HEK293 (cell line): Measurements from ENCODE around the gene IMP3.

Experiments used
- CTCF ChIA-PET: fragments of 350-600 bp; formaldehyde crosslinking; extraction: SDS; loops from one replicate; lab custom pipeline; 2021; ENCODE audit warnings: antibody characterized with exemption; lab: Yijun Ruan, JAX
- POLR2A ChIA-PET: fragments of 300-600 bp; formaldehyde crosslinking; extraction: SDS; loops from one replicate; lab custom pipeline; 2020; ENCODE audit warnings: antibody characterized with exemption, inconsistent platforms; lab: Yijun Ruan, JAX
- H3K27ac ChIP-seq: fragments of 200-500 bp; sonication (Bioruptor generic); 2 replicates; pipeline ENCODE4 v1.5.1; 2014; ENCODE audit warnings: low read depth, low read length, control low read depth, inconsistent platforms; ENCODE audit errors: extremely low read depth
- H3K36me3 ChIP-seq, 2 experiments: fragments of 200-500 bp in 1 of 2; sonication (Bioruptor generic) in 1 of 2; 1 replicate in 1 of 2; 2 replicates in 1 of 2; pipeline ENCODE4 v1.5.1; 2014 to 2017; ENCODE audit warnings: inconsistent platforms in 2 of 2, low read length in 2 of 2; ENCODE audit not compliant: control insufficient read depth in 2 of 2, insufficient read depth in 1 of 2
- H3K4me1 ChIP-seq: fragments of 200-500 bp; sonication (Bioruptor generic); 2 replicates; pipeline ENCODE4 v1.5.1; 2014; ENCODE audit warnings: mild to moderate bottlenecking, low read length, inconsistent platforms; ENCODE audit not compliant: control insufficient read depth, insufficient read depth
- H3K4me3 ChIP-seq: 2 replicates; pipeline ENCODE4 v1.5.1; 2011; ENCODE audit warnings: low read depth, mild to moderate bottlenecking, control low read depth, low read length, moderate library complexity
- H3K9me3 ChIP-seq: fragments of 200-500 bp; sonication (Bioruptor generic); 2 replicates; pipeline ENCODE4 v1.5.1; 2014; ENCODE audit warnings: low read depth, low read length, inconsistent platforms; ENCODE audit not compliant: control insufficient read depth, insufficient read depth
- KLF1 ChIP-seq: fragments of 450-650 bp; formaldehyde crosslinking; IDR thresholded peaks from 2 replicates; pipeline ENCODE4 v1.5.1; 2016; ENCODE audit warnings: missing biosample characterization, missing genetic modification characterization
- KLF10 ChIP-seq: fragments of 450-650 bp; IDR thresholded peaks from 2 replicates; pipeline ENCODE4 v1.5.1; 2018; ENCODE audit warnings: missing biosample characterization, mild to moderate bottlenecking, missing genetic modification characterization
- SCRT1 ChIP-seq: fragments of 450-650 bp; formaldehyde crosslinking; IDR thresholded peaks from 2 replicates; pipeline ENCODE4 v1.5.1; 2016; ENCODE audit warnings: missing biosample characterization, missing genetic modification characterization, borderline replicate concordance
- SP2 ChIP-seq: fragments of 450-650 bp; formaldehyde crosslinking; IDR thresholded peaks from 2 replicates; pipeline ENCODE4 v1.5.1; 2016; ENCODE audit warnings: missing biosample characterization, missing genetic modification characterization
- SP3 ChIP-seq: fragments of 450-650 bp; formaldehyde crosslinking; IDR thresholded peaks from 2 replicates; pipeline ENCODE4 v1.5.1; 2016; ENCODE audit warnings: missing biosample characterization, missing genetic modification characterization
- WT1 ChIP-seq: fragments of 450-650 bp; formaldehyde crosslinking; IDR thresholded peaks from 2 replicates; pipeline ENCODE4 v1.5.1; 2016; ENCODE audit warnings: missing biosample characterization, missing genetic modification characterization
- ZBTB7A ChIP-seq: fragments of 450-650 bp; formaldehyde crosslinking; IDR thresholded peaks from 2 replicates; pipeline ENCODE4 v1.5.1; 2016; ENCODE audit warnings: low read depth, missing biosample characterization, missing genetic modification characterization
- ZNF132 ChIP-seq: fragments of 450-650 bp; formaldehyde crosslinking; IDR thresholded peaks from 2 replicates; pipeline ENCODE4 v1.5.1; 2017; ENCODE audit warnings: missing biosample characterization, missing genetic modification characterization, borderline replicate concordance
- ZNF354C ChIP-seq: fragments of 450-650 bp; formaldehyde crosslinking; IDR thresholded peaks from 2 replicates; pipeline ENCODE4 v1.5.1; 2016; ENCODE audit warnings: missing biosample characterization, missing genetic modification characterization, low read depth, borderline replicate concordance
- ZNF596 ChIP-seq: fragments of 450-650 bp; IDR thresholded peaks from 2 replicates; pipeline ENCODE4 v1.5.0; 2018; ENCODE audit warnings: missing biosample characterization, mild to moderate bottlenecking, missing genetic modification characterization, moderate library complexity
- ZNF658 ChIP-seq: fragments of 450-650 bp; formaldehyde crosslinking; IDR thresholded peaks from 2 replicates; pipeline ENCODE4; 2016; ENCODE audit warnings: missing biosample characterization, missing genetic modification characterization
- ZNF664 ChIP-seq: fragments of 450-650 bp; formaldehyde crosslinking; IDR thresholded peaks from 2 replicates; pipeline ENCODE4 v1.5.1; 2016; ENCODE audit warnings: missing biosample characterization, missing genetic modification characterization
- TF ChIP-seq, protein P1 (sequence below): fragments of 450-650 bp; formaldehyde crosslinking; IDR thresholded peaks from 2 replicates; pipeline ENCODE4 v1.5.1; 2016; ENCODE audit warnings: missing biosample characterization, missing genetic modification characterization
- TF ChIP-seq, protein P2 (sequence below): fragments of 450-650 bp; formaldehyde crosslinking; IDR thresholded peaks from 2 replicates; pipeline ENCODE4 v1.5.1; 2017; ENCODE audit warnings: missing biosample characterization, missing genetic modification characterization
- TF ChIP-seq, protein P3 (sequence below): fragments of 450-650 bp; formaldehyde crosslinking; IDR thresholded peaks from 2 replicates; pipeline ENCODE4 v1.5.1; 2016; ENCODE audit warnings: missing biosample characterization, missing genetic modification characterization
- TF ChIP-seq, protein P4 (sequence below): fragments of 450-650 bp; formaldehyde crosslinking; IDR thresholded peaks from 2 replicates; pipeline ENCODE4 v1.5.1; 2017; ENCODE audit warnings: missing biosample characterization, missing genetic modification characterization

Gene IMP3

DNA sequence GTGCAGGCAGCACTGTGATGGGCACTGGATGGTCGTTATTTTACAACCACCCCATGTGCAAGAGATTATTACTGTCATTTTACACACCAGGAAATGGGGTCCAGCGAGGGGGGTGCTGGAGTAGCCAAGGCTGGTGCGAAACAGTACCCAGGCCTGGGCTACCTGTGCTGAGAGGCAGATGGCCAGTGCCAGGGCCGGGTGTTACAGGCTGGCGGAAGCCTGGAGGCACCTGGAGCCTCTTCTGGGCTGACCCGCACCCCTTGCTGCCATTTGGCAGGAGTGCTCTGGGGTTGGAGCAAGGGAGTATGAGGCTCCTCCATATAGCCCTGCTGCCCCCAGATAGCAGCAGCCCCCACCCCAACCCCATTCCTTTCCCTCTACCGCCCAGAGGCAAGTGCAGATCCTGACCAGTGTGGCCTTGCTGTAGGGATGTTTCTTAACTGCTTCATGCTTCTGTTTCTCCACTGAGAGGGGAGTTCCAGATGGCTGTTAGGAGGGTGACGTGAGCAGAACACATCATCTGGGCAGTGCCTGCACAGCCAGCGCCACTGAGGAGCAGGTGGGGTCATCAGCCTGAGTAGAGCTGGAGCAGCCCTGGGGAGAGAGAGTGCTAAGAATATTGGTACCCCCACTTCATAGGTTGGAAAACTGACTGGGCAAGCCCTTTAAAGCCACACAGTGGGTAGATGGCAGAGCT is 22.9 kb upstream of the IMP3 start:
- ChIA-PET POLR2A (interaction anchor here (0.6 kb wide), 1 partner anchor 23 kb away, joined by 3 read pairs; the partner anchor contains the start of gene IMP3), CTCF (interaction anchor here (1.2 kb wide), 1 partner anchor 16 kb away, joined by 5 read pairs; no protein-coding TSS in a partner anchor)
- no peaks in the 10 kb centered on the region for H3K4me1 ChIP-seq
- H3K27ac ChIP-seq, result no peak overlapping the region
- H3K4me3 ChIP-seq, result no peak overlapping the region
- no peaks in the 10 kb centered on the region for H3K9me3 ChIP-seq
- H3K36me3 ChIP-seq, result peaks cover 0 to 3% of the 10 kb centered on the region in 2 experiments; a peak in 1 of 3 replicates
- TF ChIP-seq, protein P1, sequence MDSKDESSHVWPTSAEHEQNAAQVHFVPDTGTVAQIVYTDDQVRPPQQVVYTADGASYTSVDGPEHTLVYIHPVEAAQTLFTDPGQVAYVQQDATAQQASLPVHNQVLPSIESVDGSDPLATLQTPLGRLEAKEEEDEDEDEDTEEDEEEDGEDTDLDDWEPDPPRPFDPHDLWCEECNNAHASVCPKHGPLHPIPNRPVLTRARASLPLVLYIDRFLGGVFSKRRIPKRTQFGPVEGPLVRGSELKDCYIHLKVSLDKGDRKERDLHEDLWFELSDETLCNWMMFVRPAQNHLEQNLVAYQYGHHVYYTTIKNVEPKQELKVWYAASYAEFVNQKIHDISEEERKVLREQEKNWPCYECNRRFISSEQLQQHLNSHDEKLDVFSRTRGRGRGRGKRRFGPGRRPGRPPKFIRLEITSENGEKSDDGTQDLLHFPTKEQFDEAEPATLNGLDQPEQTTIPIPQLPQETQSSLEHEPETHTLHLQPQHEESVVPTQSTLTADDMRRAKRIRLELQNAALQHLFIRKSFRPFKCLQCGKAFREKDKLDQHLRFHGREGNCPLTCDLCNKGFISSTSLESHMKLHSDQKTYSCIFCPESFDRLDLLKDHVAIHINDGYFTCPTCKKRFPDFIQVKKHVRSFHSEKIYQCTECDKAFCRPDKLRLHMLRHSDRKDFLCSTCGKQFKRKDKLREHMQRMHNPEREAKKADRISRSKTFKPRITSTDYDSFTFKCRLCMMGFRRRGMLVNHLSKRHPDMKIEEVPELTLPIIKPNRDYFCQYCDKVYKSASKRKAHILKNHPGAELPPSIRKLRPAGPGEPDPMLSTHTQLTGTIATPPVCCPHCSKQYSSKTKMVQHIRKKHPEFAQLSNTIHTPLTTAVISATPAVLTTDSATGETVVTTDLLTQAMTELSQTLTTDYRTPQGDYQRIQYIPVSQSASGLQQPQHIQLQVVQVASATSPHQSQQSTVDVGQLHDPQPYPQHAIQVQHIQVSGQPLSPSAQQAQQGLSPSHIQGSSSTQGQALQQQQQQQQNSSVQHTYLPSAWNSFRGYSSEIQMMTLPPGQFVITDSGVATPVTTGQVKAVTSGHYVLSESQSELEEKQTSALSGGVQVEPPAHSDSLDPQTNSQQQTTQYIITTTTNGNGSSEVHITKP, result peak; percentile 18; the same call in 1 of the 2 replicates
- TF ChIP-seq KLF10, result no peak
- TF ChIP-seq, all 188 proteins: peak for 1

DNA sequence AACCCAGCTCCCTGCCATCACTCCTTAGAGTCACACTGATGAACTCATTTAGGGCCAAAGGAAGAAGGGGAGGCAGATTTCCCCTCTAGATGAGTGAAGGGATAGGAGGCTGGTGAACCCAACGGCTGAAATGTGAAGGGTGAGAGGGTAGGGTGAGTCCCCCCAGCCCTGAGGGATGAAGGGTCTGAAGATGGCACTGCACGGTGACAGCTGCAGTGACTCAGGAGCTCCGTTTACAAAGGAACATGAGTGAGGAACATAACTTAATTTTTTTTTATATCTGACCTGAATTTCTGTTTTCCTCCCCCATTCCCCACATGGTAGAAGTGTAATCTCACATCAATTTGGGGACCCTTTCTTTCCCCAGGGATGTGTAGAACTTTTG is 21.7 kb upstream of the IMP3 start:
- Histone ChIP-seq H3K9me3 (no peaks in the 10 kb centered on the region), H3K4me3 (no peak overlapping the region), H3K36me3 (peaks cover 0 to 7% of the 10 kb centered on the region in 2 experiments; a peak in 1 of 3 replicates), H3K4me1 (no peaks in the 10 kb centered on the region), H3K27ac (no peak overlapping the region; the same call in 1 of the 2 replicates)
- ChIA-PET CTCF (interaction anchor here (1.1 kb wide), 1 partner anchor 11 kb away, joined by 3 read pairs; no protein-coding TSS in a partner anchor), POLR2A (interaction anchor here (0.6 to 2.2 kb wide), 4 partner anchors 11 to 36 kb away, joined by 3 to 14 read pairs (median 8); partner anchors contain the start of gene SNUPN)
- TF ChIP-seq ZNF664 (tag by site-specific recombination) (no peak), ZNF658 (tag by site-specific recombination) (no peak), SCRT1 (no peak), ZNF132 (tag by site-specific recombination) (no peak)
- TF ChIP-seq, protein P2, sequence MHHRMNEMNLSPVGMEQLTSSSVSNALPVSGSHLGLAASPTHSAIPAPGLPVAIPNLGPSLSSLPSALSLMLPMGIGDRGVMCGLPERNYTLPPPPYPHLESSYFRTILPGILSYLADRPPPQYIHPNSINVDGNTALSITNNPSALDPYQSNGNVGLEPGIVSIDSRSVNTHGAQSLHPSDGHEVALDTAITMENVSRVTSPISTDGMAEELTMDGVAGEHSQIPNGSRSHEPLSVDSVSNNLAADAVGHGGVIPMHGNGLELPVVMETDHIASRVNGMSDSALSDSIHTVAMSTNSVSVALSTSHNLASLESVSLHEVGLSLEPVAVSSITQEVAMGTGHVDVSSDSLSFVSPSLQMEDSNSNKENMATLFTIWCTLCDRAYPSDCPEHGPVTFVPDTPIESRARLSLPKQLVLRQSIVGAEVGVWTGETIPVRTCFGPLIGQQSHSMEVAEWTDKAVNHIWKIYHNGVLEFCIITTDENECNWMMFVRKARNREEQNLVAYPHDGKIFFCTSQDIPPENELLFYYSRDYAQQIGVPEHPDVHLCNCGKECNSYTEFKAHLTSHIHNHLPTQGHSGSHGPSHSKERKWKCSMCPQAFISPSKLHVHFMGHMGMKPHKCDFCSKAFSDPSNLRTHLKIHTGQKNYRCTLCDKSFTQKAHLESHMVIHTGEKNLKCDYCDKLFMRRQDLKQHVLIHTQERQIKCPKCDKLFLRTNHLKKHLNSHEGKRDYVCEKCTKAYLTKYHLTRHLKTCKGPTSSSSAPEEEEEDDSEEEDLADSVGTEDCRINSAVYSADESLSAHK, result no peak
- TF ChIP-seq, protein P3, sequence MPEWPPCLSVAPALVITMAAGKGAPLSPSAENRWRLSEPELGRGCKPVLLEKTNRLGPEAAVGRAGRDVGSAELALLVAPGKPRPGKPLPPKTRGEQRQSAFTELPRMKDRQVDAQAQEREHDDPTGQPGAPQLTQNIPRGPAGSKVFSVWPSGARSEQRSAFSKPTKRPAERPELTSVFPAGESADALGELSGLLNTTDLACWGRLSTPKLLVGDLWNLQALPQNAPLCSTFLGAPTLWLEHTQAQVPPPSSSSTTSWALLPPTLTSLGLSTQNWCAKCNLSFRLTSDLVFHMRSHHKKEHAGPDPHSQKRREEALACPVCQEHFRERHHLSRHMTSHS (tag by site-specific recombination), result no peak

DNA sequence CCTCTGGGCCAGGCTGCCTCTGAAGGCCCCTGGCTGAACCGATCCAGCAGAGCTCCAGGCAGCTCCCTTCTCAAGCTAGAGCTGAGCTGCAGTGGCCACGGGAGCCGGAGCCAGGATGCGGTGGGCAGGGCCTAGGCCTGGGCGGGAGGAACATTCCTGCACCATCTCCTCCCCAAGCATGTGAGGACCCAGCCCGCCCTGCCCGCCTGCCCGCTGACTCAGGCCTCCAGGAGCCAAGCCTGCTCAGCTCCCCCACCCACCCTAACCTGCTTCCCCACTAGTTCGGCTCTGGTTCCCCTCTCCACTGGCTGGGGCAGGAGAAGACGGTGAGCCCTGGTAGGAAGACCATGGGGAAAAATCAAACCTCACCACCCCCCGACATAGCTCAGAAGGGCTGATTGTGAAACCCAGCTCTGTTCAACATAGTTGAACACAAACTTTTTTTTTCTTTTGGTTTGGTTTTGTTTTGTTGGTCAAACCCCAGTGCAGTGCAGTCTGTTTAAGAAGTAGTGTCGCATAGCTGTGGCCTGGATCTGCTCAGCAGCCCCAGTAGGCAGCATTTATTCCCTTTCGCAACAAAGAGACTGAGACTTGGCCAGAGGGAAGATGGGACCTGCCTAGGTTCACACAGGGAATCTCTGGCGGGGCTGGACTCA is 21.2 kb upstream of the IMP3 start:
- H3K36me3 ChIP-seq, result peaks cover 0 to 9% of the 10 kb centered on the region in 2 experiments; a peak in 1 of 3 replicates
- ChIA-PET POLR2A (interaction anchor here (0.6 to 2.2 kb wide), 8 partner anchors 12 to 294 kb away, joined by 3 to 14 read pairs (median 6); partner anchors contain the start of genes IMP3, SNUPN and SNX33), CTCF (interaction anchor here (0.6 to 1.1 kb wide), 2 partner anchors 11 to 81 kb away, joined by 3 read pairs; no protein-coding TSS in a partner anchor)
- no peak overlapping the region for H3K4me3 ChIP-seq
- H3K27ac ChIP-seq, result no peak overlapping the region
- no peaks in the 10 kb centered on the region for H3K4me1 ChIP-seq
- no peaks in the 10 kb centered on the region for H3K9me3 ChIP-seq
- peak; percentile 54; the same call in 1 of the 2 replicates for TF ChIP-seq WT1 (tag by site-specific recombination)
- TF ChIP-seq KLF1 (tag by site-specific recombination), result peak; percentile 83
- TF ChIP-seq ZBTB7A, result no peak
- TF ChIP-seq, protein P2, result no peak
- TF ChIP-seq ZNF354C (tag by site-specific recombination), result no peak
- peak; percentile 40; the same call in 1 of the 2 replicates for TF ChIP-seq SP3 (tag by site-specific recombination)
- TF ChIP-seq, protein P4, sequence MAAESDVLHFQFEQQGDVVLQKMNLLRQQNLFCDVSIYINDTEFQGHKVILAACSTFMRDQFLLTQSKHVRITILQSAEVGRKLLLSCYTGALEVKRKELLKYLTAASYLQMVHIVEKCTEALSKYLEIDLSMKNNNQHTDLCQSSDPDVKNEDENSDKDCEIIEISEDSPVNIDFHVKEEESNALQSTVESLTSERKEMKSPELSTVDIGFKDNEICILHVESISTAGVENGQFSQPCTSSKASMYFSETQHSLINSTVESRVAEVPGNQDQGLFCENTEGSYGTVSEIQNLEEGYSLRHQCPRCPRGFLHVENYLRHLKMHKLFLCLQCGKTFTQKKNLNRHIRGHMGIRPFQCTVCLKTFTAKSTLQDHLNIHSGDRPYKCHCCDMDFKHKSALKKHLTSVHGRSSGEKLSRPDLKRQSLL (tag by site-specific recombination), result peak; percentile 89; the same call in 1 of the 2 replicates
- peak; percentile 25; the same call in 1 of the 2 replicates for TF ChIP-seq SP2 (tag by site-specific recombination)
- no peak for TF ChIP-seq ZNF596 (tag by site-specific recombination)
